Activated naive CD8-positive, alpha-beta T cell (primary cell): Measurements from ENCODE around the gene AGPS.
A peak's percentile ranks its signal among the peaks of the same experiment; 100 is the strongest.
"Not testable (repeated sequence)": the region's sequence is repeated elsewhere in the genome, so short reads cannot be mapped to it uniquely, and the experiment has no call there.

Experiments
- H3K27ac Mint-ChIP-seq: one replicate; pipeline ENCODE4 v1.8.0; 2021; ENCODE audit warnings: mixed read lengths
- H3K27me3 Mint-ChIP-seq: one replicate; pipeline ENCODE4 v1.8.0; 2021; ENCODE audit warnings: mixed read lengths
- H3K36me3 Mint-ChIP-seq: one replicate; pipeline ENCODE4 v1.8.0; 2021; ENCODE audit warnings: mixed read lengths
- H3K4me1 Mint-ChIP-seq: one replicate; pipeline ENCODE4 v1.8.0; 2021; ENCODE audit warnings: low read depth, mixed read lengths
- H3K4me3 Mint-ChIP-seq: one replicate; pipeline ENCODE4 v1.8.0; 2021; ENCODE audit warnings: mild to moderate bottlenecking, mixed read lengths
- H3K9me3 Mint-ChIP-seq: one replicate; pipeline ENCODE4 v1.8.0; 2021; ENCODE audit warnings: low read depth, mixed read lengths

AGPS gene

GRCh38 chr2:177362499-177362898 is 30.1 kb upstream of the AGPS start:
- Mint-ChIP-seq H3K4me3 (no peak overlapping the region), H3K9me3 (no peaks in the 10 kb centered on the region), H3K36me3 (no peaks in the 10 kb centered on the region), H3K4me1 (no peaks in the 10 kb centered on the region), H3K27me3 (no peaks in the 10 kb centered on the region), H3K27ac (no peak overlapping the region)

GRCh38 chr2:177363332-177363731 is 29.2 kb upstream of the AGPS start:
- Mint-ChIP-seq H3K4me3 (no peak overlapping the region), H3K27ac (no peak overlapping the region), H3K36me3 (peaks cover 4% of the 10 kb centered on the region), H3K27me3 (no peaks in the 10 kb centered on the region), H3K9me3 (peaks cover 5% of the 10 kb centered on the region), H3K4me1 (no peaks in the 10 kb centered on the region)

GRCh38 chr2:177365764-177366163 is 26.8 kb upstream of the AGPS start:
- H3K27ac Mint-ChIP-seq, H3K4me3 Mint-ChIP-seq, H3K36me3 Mint-ChIP-seq, H3K4me1 Mint-ChIP-seq, H3K27me3 Mint-ChIP-seq: not testable (repeated sequence)
- peaks cover 12% of the 10 kb centered on the region for H3K9me3 Mint-ChIP-seq

- Mint-ChIP-seq H3K36me3 (peaks cover 14% of the 10 kb centered on the region), H3K9me3 (peaks cover 25% of the 10 kb centered on the region)
- H3K27ac Mint-ChIP-seq, H3K4me3 Mint-ChIP-seq, H3K27me3 Mint-ChIP-seq, H3K4me1 Mint-ChIP-seq: not testable (repeated sequence)
Observed at GRCh38 chr2:177368023-177368422, 24.6 kb upstream of the AGPS start.

- Mint-ChIP-seq H3K36me3 (peaks cover 33% of the 10 kb centered on the region), H3K4me1 (no peaks in the 10 kb centered on the region), H3K9me3 (no peaks in the 10 kb centered on the region), H3K27me3 (no peaks in the 10 kb centered on the region), H3K4me3 (no peak overlapping the region), H3K27ac (no peak overlapping the region)
Observed at GRCh38 chr2:177379354-177379753, 13.2 kb upstream of the AGPS start.

GRCh38 chr2:177380181-177380580 is 12.4 kb upstream of the AGPS start:
- H3K4me1 Mint-ChIP-seq, result no peaks in the 10 kb centered on the region
- H3K27me3 Mint-ChIP-seq, result no peaks in the 10 kb centered on the region
- H3K9me3 Mint-ChIP-seq, result no peaks in the 10 kb centered on the region
- H3K36me3 Mint-ChIP-seq, result peaks cover 31% of the 10 kb centered on the region
- H3K4me3 Mint-ChIP-seq, result no peak overlapping the region
- H3K27ac Mint-ChIP-seq, result no peak overlapping the region

GRCh38 chr2:177383935-177384334 is 8.6 kb upstream of the AGPS start:
- H3K27me3 Mint-ChIP-seq, result no peaks in the 10 kb centered on the region
- H3K4me3 Mint-ChIP-seq, result no peak overlapping the region
- no peaks in the 10 kb centered on the region for H3K9me3 Mint-ChIP-seq
- peaks cover 5% of the 10 kb centered on the region for H3K4me1 Mint-ChIP-seq
- no peak overlapping the region for H3K27ac Mint-ChIP-seq
- peaks cover 17% of the 10 kb centered on the region for H3K36me3 Mint-ChIP-seq

- H3K9me3 Mint-ChIP-seq, result no peaks in the 10 kb centered on the region
- H3K27ac Mint-ChIP-seq, result no peak overlapping the region
- peaks cover 9% of the 10 kb centered on the region for H3K4me1 Mint-ChIP-seq
- no peaks in the 10 kb centered on the region for H3K27me3 Mint-ChIP-seq
- H3K4me3 Mint-ChIP-seq, result no peak overlapping the region
- H3K36me3 Mint-ChIP-seq, result peaks cover 18% of the 10 kb centered on the region
Observed at GRCh38 chr2:177385151-177385550, 7.4 kb upstream of the AGPS start.

GRCh38 chr2:177391822-177392372 is 676 bp upstream of the AGPS start:
- Mint-ChIP-seq H3K27ac (peak overlapping the region; percentile 96), H3K27me3 (no peaks in the 10 kb centered on the region), H3K4me1 (peaks cover 54% of the 10 kb centered on the region), H3K9me3 (no peaks in the 10 kb centered on the region), H3K36me3 (peaks cover 9% of the 10 kb centered on the region), H3K4me3 (peak overlapping the region; percentile 97)

GRCh38 chr2:177393203-177393755 is 706 bp downstream of the AGPS start:
- Mint-ChIP-seq H3K27ac (peak overlapping the region; percentile 90), H3K4me3 (peak overlapping the region; percentile 97), H3K27me3 (no peaks in the 10 kb centered on the region), H3K4me1 (peaks cover 62% of the 10 kb centered on the region), H3K36me3 (peaks cover 6% of the 10 kb centered on the region), H3K9me3 (no peaks in the 10 kb centered on the region)

- no peaks in the 10 kb centered on the region for H3K27me3 Mint-ChIP-seq
- H3K4me1 Mint-ChIP-seq, result peaks cover 69% of the 10 kb centered on the region
- H3K27ac Mint-ChIP-seq, result peak overlapping the region; percentile 90
- no peaks in the 10 kb centered on the region for H3K9me3 Mint-ChIP-seq
- H3K36me3 Mint-ChIP-seq, result peaks cover 6% of the 10 kb centered on the region
- H3K4me3 Mint-ChIP-seq, result peak overlapping the region; percentile 97
Observed at GRCh38 chr2:177393824-177394593, 1.4 kb downstream of the AGPS start.

GRCh38 chr2:177394594-177394973 is 2.0 kb downstream of the AGPS start:
- Mint-ChIP-seq H3K9me3 (no peaks in the 10 kb centered on the region), H3K4me1 (peaks cover 75% of the 10 kb centered on the region), H3K4me3 (peak overlapping the region; percentile 97), H3K36me3 (peaks cover 6% of the 10 kb centered on the region), H3K27ac (no peak overlapping the region), H3K27me3 (no peaks in the 10 kb centered on the region)

- Mint-ChIP-seq H3K4me1 (peaks cover 75% of the 10 kb centered on the region), H3K4me3 (peak overlapping the region; percentile 97), H3K27ac (no peak overlapping the region), H3K9me3 (no peaks in the 10 kb centered on the region), H3K36me3 (peaks cover 6% of the 10 kb centered on the region), H3K27me3 (no peaks in the 10 kb centered on the region)
Observed at GRCh38 chr2:177395351-177396065, 2.9 kb downstream of the AGPS start.

GRCh38 chr2:177396703-177397460 is 4.3 kb downstream of the AGPS start:
- Mint-ChIP-seq H3K4me3 (peak overlapping the region; percentile 0), H3K27me3 (no peaks in the 10 kb centered on the region), H3K36me3 (peaks cover 6% of the 10 kb centered on the region), H3K27ac (no peak overlapping the region), H3K9me3 (no peaks in the 10 kb centered on the region), H3K4me1 (peaks cover 81% of the 10 kb centered on the region)
